Sciatic nerve (tissue), 2 donors: ENCODE results near the gene SYNE2. TPM values are rescaled to one million over a fixed set of nuclear protein-coding genes. Genes with fewer than 3 reads are reported as not detected.
"Not testable (repeated sequence)": the region's sequence is repeated elsewhere in the genome, so short reads cannot be mapped to it uniquely, and the experiment has no call there.

Experiments used
- ATAC-seq: fragments of 200-7000 bp; cut with Tn5 transposase; one replicate; pipeline ENCODE4 v1.9.1; 2020; ENCODE audit warnings: mild to moderate bottlenecking, moderate library complexity
- DNase-seq: peaks from one replicate; pipeline ENCODE4 v3.0.0-alpha.2; 2020; ENCODE audit warnings: low spot score
- intact Hi-C: fragments of 100-400 bp; cut with DNase I; formaldehyde crosslinking; loops from one replicate; pipeline ENCODE4 v1.14.2; 2022
- total RNA-seq: library from RNA; stranded (reverse); fragmentation: NEBNext Ultra II Directional; extraction: Animal tissue kit (Norgen Biotek cat#: 25700); gene quantifications from one replicate; pipeline ENCODE4 v1.2.1, GENCODE V29; 2021
- donor health status: DM: no; HTN: no; CAD: no.
- donor health status: DM: no; HTN: no; CAD: no.

Gene SYNE2
- total RNA-seq, 1 donor from 2014 or later = 172 TPM

DNA sequence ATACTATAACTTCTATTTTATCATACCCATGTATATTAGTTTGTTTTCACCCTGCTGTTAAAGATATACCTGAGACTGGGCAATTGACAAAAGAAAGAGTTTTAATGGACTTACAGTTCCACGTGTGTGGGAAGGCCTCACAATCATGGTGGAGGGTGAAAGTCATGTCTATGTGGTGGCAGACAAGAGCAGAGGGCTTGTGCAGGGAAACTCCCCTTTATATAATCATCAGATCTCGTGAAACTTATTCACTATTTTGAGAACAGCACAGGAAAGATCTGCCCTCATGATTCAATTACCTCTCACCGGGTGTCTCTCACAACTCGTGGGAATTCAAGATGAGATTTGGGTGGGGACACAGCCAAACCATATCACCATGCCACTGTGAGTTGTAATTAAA, 135.8 kb downstream of the SYNE2 start:
- DNase-seq = no peak
- ATAC-seq = no peak
- intact Hi-C loops = no loop called here

DNA sequence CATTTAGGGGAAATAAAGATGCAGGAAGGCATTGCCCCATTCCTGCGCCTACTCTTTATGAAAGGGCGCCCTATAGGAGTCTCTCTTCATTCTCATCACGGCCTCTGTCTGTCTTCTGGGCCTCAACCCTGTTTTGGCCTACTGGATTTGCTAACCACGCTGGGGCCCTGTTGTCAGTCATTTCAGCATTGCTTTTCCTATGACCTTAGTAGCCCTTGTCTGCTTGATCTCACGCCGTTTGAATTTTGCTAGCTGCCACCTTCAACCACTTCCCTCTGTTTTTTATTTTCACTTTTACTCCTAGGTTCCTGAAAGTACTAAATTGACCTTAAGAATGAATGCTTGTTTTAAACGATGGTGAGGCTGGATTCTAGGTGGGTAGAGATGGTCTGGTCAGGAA, 139.0 kb downstream of the SYNE2 start:
- no peak for DNase-seq
- intact Hi-C loops = no loop called here
- no peak for ATAC-seq

DNA sequence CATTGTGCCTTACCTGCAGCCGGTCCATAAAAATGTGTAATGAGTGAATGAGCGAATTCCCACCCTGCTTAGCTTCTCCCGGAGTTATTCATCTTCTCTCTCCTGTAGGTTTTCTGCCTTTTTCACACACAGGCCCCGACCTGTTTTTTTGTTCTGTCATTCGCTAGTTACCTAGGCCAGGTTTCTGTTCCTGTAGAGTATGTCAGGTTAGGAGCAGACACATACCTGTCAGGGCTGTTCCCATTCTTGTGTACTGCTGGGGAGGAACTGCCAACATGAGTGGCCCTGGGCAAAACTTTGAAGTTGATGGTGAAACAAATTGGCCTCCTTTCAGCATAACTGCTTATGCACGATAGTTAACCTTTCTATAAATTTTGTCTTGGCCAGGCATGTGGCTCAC, 140.1 kb downstream of the SYNE2 start:
- DNase-seq (no peak), ATAC-seq (no peak)
- intact Hi-C loops = no loop called here

GRCh38 chr14:63993992-63994391, 141.2 kb downstream of the SYNE2 start:
- ATAC-seq = no peak
- DNase-seq = no peak
- intact Hi-C loops = no loop called here

DNA sequence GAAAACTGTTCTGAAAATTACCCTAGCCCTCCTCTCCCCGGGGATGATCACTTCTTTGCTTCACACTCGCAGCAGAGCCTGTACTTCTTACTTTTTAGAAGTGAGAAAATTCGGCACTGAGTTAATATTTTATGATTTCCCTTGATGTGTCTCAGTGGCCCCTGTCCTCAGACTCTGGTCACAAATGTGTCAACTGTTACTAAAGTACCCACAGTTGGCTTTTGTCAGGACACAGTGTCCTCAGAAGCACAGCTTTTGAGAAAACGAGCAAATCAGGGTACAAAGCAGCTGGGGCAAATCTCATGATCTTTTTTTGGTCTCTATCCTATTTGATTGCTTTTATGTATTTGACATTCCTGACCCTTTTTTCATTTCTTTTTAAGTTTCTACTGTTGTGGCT, 142.5 kb downstream of the SYNE2 start:
- intact Hi-C loops = no loop called here
- DNase-seq = no peak
- ATAC-seq = no peak

DNA sequence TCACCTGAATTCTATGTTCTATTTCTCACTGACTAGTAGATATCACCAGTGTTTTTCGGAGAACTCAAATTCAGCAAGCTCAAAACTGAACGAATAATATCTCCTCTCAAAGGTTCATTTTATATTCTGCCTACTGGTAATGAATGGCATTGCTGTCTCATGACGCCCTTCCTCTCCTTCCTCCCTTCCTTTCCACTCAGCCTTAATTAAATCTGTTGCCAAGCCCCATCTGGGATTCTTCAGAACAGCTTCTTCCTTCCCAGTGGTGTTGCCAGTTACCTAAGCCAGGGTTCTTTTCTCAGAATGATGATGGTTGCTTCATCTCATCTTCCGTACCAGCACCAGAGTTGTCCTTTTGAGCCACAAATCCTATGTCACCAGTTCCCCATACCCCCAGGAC, 143.2 kb downstream of the SYNE2 start:
- ATAC-seq (peak; percentile 38), DNase-seq (no peak)
- intact Hi-C loops = no loop called here

- no peak for DNase-seq
- intact Hi-C loops = no loop called here
- ATAC-seq = peak; percentile 80
Observed at GRCh38 chr14:63996625-63997220, 143.9 kb downstream of the SYNE2 start.

- DNase-seq = no peak
- intact Hi-C loops = no loop called here
- ATAC-seq = no peak
Observed at GRCh38 chr14:64000749-64001148, 147.9 kb downstream of the SYNE2 start.

- intact Hi-C loops = no loop called here
- DNase-seq = no peak
- no peak for ATAC-seq
Observed at GRCh38 chr14:64005822-64006221, 153.0 kb downstream of the SYNE2 start.

DNA sequence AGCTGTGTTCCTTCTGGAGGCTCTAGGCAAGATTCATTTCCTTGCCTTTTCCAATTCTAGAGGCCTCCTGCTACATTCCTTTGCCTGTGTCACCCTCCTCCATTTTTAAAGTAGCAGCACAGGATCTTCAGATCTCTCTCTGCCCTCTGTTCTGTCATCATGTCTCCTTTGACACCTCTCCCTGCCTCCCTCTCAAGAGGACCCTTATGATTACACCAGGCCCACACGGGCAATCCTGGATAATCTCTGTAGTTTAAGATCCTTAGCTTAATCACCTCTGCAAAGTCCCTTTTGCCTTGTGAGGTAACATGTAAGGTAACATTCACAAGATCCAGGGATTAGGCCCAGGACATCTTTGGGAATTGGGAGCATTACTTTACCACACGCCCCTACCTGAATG, 155.2 kb downstream of the SYNE2 start:
- no peak for DNase-seq
- ATAC-seq = no peak
- intact Hi-C loops = no loop called here

DNA sequence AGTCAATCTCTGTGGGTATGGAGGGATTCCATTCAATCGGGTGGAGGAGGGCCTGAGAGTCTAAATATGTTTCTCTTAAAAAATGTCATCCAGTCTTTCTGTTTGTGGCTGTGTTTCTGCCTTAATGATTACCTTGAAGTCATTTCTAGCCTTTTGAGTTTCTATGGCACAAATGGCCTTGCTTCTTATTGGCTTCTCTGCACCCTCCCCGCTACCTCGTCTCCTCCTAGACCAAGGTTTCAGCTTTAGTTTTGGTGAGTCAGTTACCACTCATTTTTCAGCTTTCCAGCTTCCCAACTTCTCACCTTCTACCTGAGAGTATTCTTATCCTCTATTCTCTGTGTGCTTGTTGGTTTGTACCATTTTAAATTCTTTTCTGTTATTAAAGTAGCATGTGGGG, 159.2 kb downstream of the SYNE2 start:
- DNase-seq (no peak), ATAC-seq (no peak)
- intact Hi-C loops = no loop called here

GRCh38 chr14:64012720-64013119, 159.9 kb downstream of the SYNE2 start:
- DNase-seq (no peak), ATAC-seq (no peak)
- intact Hi-C loops = no loop called here

DNA sequence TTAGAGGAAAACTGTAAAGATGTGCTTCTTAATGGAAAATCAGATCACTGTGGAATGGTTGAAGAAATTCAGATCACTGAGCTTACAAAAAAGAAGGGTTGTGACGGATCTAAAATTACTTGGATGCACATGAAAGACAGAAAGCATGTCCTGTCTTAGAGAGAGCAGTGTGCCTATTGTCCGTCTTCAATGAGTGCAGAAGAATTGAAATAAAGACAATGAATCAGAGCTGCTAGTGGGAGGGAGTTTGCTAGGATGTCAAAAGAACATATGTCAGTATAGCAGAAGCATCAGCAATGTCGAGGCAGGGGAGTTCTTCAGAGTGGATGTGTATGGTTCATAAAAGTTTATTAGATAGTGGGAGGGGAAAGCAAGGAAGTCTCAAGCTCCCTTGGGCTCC, 172.7 kb downstream of the SYNE2 start:
- no peak for ATAC-seq
- no peak for DNase-seq
- intact Hi-C loops = no loop called here

DNA sequence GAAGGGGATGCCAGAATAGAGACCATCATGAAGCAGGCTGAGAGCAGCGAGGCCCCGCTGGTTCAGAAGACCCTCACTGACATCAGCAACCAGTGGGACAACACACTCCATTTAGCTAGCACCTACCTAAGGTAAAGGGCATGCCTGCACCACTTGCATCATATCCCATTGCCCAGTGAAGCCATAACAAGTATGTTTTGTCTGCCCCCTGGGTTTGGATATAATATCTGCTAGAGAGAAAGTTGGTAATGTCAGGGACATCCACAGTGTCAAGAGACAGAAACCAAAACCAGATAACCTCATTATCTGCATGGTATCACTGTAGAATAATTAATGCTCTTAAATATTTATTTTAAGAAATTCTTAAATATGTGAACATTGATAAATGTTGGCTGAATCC, 173.8 kb downstream of the SYNE2 start:
- ATAC-seq (no peak), DNase-seq (no peak)
- intact Hi-C loops = no loop called here

- no peak for ATAC-seq
- intact Hi-C loops = no loop called here
Observed at GRCh38 chr14:64035143-64035542, 182.3 kb downstream of the SYNE2 start.

GRCh38 chr14:64037869-64038745, 185.3 kb downstream of the SYNE2 start:
- DNase-seq, ATAC-seq, intact Hi-C loops: not testable (repeated sequence)

More at GRCh38 chr14:64035143-64035542, 182.3 kb downstream of the SYNE2 start:
- DNase-seq = no peak

DNA sequence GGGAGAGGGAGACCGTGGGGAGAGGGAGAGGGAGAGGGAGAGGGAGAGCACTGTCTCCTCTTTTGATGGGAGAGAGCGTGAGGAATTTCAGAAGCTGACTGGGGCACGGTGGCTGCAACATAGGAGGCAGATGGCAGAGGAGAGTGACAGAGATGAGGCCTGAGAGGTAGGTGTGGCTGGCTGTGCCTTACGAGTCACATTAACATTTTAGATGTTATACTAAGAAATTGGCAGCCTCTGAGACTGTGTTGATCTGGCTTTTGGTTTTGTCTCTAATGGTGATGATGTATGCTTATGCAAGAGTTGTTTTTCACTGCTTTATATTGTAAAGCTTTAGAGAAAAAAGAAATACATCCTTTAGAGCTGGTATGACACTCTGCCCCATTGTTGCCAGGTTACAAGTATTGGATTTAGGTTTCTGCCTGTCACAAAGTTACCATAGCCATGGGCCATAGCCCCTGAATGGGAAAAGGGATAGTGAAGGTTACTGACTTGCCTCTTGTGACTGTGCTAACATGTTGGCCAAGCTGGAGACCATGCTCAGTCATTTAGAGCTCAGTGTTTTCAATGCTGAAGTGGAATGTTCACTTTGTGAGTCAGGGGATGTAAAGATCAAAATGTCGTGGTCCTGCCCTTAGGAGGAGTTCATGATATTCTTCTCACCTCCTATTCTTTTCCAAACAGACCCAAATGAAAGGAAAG, 186.2 kb downstream of the SYNE2 start:
- intact Hi-C loops = no loop called here
- no peak for ATAC-seq
- no peak for DNase-seq

GRCh38 chr14:64040044-64040443, 187.2 kb downstream of the SYNE2 start:
- ATAC-seq = no peak
- no peak for DNase-seq
- intact Hi-C loops = no loop called here

DNA sequence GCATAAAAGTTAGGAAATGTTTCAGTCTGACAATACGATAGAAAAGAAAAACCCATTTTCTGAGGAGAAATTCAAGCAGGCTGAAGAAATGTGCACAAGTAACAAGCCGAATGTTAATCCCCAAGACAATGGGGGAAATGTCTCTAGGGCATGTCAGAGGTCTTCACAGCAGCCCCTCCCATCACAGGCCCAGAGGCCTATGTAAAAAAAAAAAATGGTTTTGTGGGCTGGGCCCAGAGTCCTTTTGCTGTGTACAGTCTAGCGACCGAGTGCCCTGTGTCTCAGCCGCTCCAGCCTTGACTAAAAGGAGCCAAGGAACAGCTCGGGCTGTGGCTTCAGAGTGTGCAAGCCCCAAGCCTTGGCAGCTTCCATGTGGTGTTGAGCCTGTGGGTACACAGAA, 190.5 kb downstream of the SYNE2 start:
- DNase-seq, intact Hi-C loops, ATAC-seq: not testable (repeated sequence)

DNA sequence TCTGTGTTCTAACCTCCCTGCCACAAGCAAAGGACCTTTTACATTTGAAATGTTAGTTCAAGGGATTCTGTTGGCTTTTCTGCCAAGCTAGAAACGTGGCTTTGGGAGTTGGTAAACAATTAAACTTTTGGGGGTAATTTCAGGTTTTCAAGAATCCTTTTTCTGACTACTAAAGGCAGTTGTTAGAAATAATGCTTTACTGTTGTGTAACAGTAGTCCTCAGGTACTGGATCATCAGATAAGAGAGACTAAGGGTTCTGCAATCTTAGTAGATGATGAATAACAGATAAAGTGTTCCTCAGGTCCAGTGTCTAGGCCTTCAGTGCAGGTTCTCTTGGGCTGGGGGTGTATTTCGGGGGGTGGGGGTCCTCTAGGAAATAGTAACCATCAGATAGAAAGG, 192.3 kb downstream of the SYNE2 start:
- DNase-seq = no peak
- intact Hi-C loops = no loop called here
- ATAC-seq = no peak
